ENCODE data around the gene SORCS2. TPM values are rescaled to one million over a fixed set of nuclear protein-coding genes. Genes with fewer than 3 reads are reported as not detected.

Gene SORCS2
- total and polyA plus RNA-seq, 12 donors, result 0.67 to 15.5 (median 1.3) TPM

DNA sequence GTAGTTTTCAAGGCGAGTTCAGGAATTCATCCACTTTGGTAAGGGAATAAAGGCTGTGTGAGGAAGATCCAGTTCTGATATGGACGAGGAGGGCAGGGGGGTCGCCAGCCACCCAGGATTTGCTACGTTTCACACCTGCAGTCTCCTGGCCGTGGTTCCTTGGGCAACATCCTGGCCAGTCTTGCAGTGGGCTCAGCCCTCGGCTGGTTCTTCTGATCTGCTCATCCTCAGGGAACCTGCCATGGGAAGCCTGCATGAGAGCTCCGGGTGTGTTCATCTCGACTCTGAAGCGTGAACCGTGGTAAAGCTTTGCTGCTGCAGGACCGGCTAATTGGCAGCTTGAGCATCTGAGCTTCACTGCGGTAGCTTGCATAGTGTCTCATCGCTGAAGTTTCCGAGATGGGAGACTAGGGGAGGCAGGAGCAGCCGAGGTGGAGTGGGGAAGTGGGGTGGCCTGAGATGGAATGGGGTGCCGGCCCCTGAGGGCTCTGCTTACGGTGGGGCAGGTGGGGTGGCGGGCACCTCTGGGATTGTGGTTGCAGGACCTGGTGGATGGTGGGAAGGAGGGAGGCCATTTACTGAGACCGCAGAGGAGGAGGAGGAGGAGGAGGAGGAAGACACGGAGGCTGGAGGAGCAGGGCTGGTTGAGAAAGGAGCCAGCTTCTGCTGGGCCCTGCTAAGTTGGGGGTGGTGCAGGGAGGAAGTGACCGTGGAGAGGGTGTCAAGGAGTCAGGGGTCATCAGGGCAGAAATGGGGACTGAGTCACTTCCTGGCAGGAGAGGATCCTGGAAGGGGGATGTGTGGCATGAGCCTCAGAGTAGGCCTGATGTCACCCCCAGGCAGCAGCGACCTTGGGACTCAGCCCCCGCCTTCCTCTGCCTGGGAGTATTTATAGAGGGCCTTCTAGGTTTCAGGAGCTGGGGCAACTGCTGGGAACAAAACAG lies 455.5 kb downstream of the SORCS2 start:
- Histone ChIP-seq H3K9me3 (replicated peaks in 1 of 3) (no peaks in the 10 kb centered on the region), H3K36me3 (replicated peaks in 1 of 2) (no peaks in the 10 kb centered on the region), H3K27ac (peak overlapping the region in 1 of 5 donors; percentile 88), H3K27me3 (no peaks in the 10 kb centered on the region), H3K4me1 (replicated peaks in 1 of 2) (peaks cover 0 to 18% of the 10 kb centered on the region in 2 donors), H3K4me3 (no peak overlapping the region)
- 74 to 82% (median 78%) methylated on average over 20 to 23 of the region's 23 CpGs for WGBS, 4 donors
- intact Hi-C loops (cut with DNase I), result no loop called here
- TF ChIP-seq CTCF (IDR thresholded peaks at IDR 0.05), result no peak
- no peak for TF ChIP-seq POLR2A (IDR thresholded peaks at IDR 0.05)
- peak in 6 of 7 donors; percentile 55 to 77 (median 66) for DNase-seq

DNA sequence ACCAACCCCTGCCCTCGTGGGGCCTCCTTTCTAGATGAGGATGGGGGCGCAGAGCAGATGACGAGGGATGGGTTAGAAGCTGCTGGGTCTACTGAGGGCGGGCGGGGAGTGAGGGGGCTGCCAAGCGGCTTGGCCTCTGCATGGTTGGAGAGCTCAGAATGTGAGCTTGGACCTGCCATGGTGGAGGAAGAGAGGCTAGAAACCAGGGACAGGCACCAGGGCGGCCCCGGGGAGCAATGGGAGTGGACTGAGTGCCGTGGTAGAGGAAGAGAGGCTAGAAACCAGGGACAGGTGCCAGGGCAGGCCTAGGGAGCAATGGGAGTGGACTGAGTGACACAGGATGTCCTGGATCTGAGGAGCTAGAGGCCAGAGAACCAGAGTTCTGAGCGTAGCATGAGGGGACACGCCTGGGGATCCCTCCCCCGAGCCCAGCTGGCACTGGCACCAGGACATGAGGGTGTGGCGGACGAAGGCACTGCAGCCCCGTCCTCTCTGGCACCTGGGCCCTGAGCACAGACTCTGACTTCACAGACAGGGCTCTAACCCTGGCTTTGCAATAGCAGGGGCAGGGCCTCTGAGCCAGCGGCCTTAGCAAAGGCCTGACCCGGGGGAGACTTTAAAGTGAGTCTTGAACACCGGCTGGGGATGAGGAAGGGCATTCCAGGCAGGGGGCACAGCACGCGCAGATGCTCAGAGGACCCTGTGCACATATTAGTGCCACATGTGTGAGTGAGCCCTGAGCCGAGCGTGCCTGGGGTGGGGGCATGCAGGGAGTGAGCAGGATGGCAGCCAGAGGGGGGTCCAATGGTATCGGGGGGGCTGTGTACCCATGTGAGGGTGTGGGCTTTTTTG lies 456.4 kb downstream of the SORCS2 start:
- H3K4me1 ChIP-seq (replicated peaks in 1 of 2), result peaks cover 0 to 22% of the 10 kb centered on the region in 2 donors
- peak overlapping the region in 1 of 5 donors; percentile 88 for H3K27ac ChIP-seq
- no peak for DNase-seq
- TF ChIP-seq CTCF (IDR thresholded peaks at IDR 0.05) (no peak), POLR2A (IDR thresholded peaks at IDR 0.05) (no peak)
- intact Hi-C loops (cut with DNase I), result no loop called here
- no peak overlapping the region for H3K4me3 ChIP-seq
- WGBS, 4 donors, result 79 to 89% (median 81%) methylated on average over 10 to 23 of the region's 23 CpGs
- no peaks in the 10 kb centered on the region for H3K9me3 ChIP-seq (replicated peaks in 1 of 3)
- peaks cover 5% of the 10 kb centered on the region for H3K27me3 ChIP-seq
- no peaks in the 10 kb centered on the region for H3K36me3 ChIP-seq (replicated peaks in 1 of 2)

DNA sequence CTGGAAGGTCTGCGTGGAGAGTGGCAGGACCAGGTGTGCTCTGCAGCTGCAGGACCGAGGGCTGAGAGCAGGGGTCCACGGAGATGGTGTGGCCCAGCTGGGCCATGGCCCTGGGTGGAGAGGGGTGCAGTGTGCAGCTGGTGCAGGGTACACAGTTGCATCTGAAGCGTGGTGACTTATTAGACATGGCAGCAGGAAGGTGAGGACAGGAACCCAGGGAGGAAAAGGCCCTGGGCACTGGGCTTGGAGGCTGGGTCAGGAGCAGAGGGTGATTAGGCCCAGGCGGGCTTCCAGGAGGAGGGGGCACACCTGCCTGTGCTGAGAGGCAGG lies 457.0 kb downstream of the SORCS2 start:
- DNase-seq, result no peak
- TF ChIP-seq CTCF (IDR thresholded peaks at IDR 0.05) (no peak), POLR2A (IDR thresholded peaks at IDR 0.05) (no peak)
- WGBS, 4 donors, result 86 to 91% (median 89%) methylated on average over 4 to 5 of the region's 5 CpGs
- H3K36me3 ChIP-seq (replicated peaks in 1 of 2), result no peaks in the 10 kb centered on the region
- peaks cover 0 to 22% of the 10 kb centered on the region in 2 donors for H3K4me1 ChIP-seq (replicated peaks in 1 of 2)
- no peaks in the 10 kb centered on the region for H3K9me3 ChIP-seq (replicated peaks in 1 of 3)
- H3K27me3 ChIP-seq, result peaks cover 5% of the 10 kb centered on the region
- intact Hi-C loops (cut with DNase I), result no loop called here
- peak overlapping the region in 1 of 5 donors; percentile 88 for H3K27ac ChIP-seq
- no peak overlapping the region for H3K4me3 ChIP-seq
